A549 (cell line): ENCODE data around the gene ABHD6.

Source experiments
- CTCF ChIP-seq: fragments of >200 bp; sonication (Bioruptor Twin); formaldehyde crosslinking; IDR thresholded peaks from 3 replicates; pipeline ENCODE4 v1.5.1; 2016
- ELK1 ChIP-seq: fragments of 150-350 bp; IDR thresholded peaks from 2 replicates; pipeline ENCODE4 v1.6.1; 2014; ENCODE audit warnings: low read depth, mild to moderate bottlenecking, low read length
- EP300 ChIP-seq, 2 experiments: fragments of >200 bp; sonication (Bioruptor Twin); formaldehyde crosslinking; IDR thresholded peaks; 2 replicates in 1 of 2; 3 replicates in 1 of 2; pipeline ENCODE4 v1.6.1; 2016 to 2017
- KDM5A ChIP-seq: fragments of 200-600 bp; sonication (generic); IDR thresholded peaks from 2 replicates; pipeline ENCODE4 v1.6.1; 2016; ENCODE audit warnings: antibody characterized with exemption, mild to moderate bottlenecking
- NR3C1 ChIP-seq: fragments of >200 bp; sonication (Bioruptor Twin); formaldehyde crosslinking; IDR thresholded peaks from 3 replicates; pipeline ENCODE4 v1.6.1; 2017
- ZNF302 ChIP-seq: fragments of 250-450 bp; sonication (Bioruptor Pico); IDR thresholded peaks from 2 replicates; pipeline ENCODE4 v1.9.0; 2021; ENCODE audit warnings: inconsistent platforms, mild to moderate bottlenecking, moderate library complexity

GRCh38 chr3:58193682-58194407 lies 43.7 kb upstream of the ABHD6 start:
- no peak for TF ChIP-seq EP300 (IDR thresholded peaks at IDR 0.05)
- TF ChIP-seq CTCF: no peak
- TF ChIP-seq ZNF302 (CRISPR knock-in tag): no peak
- TF ChIP-seq KDM5A: no peak
- TF ChIP-seq ELK1: no peak
- TF ChIP-seq NR3C1: no peak
